PC-3 (cell line): ENCODE results near the gene MYL10. TPM values are rescaled to one million over a fixed set of nuclear protein-coding genes. Genes with fewer than 3 reads are reported as not detected.

Source experiments
- ATAC-seq: fragments of 200-7000 bp; cut with Tn5 transposase; 2 replicates; pipeline ENCODE4 v1.9.1; 2020; ENCODE audit warnings: mild to moderate bottlenecking, moderate library complexity
- BruUV-seq: library from RNA; stranded (reverse); fragments of 400-500 nt; replicated peaks from 2 replicates; lab custom pipeline; 2021; lab: Mats Ljungman, UMichigan
- CTCF ChIA-PET: fragments of 300-600 bp; sonication (Branson Sonifier 250); formaldehyde crosslinking; loops from one replicate; lab custom pipeline; 2022; ENCODE audit warnings: antibody characterized with exemption; lab: Charles Lee
- POLR2A ChIA-PET: fragments of 300-600 bp; sonication (Branson Sonifier 250); formaldehyde crosslinking; loops from one replicate; lab custom pipeline; 2022; ENCODE audit warnings: antibody characterized with exemption; ENCODE audit not compliant: unreplicated experiment; lab: Charles Lee
- DNase-seq: peaks from one replicate; pipeline ENCODE4 v3.0.0-alpha.2; 2015
- H2AFZ ChIP-seq: fragments of 300-600 bp; sonication (generic); 2 replicates; pipeline ENCODE4 v1.6.0; 2016; ENCODE audit warnings: antibody characterized with exemption, low read length
- H3F3A ChIP-seq: fragments of 300-600 bp; sonication (generic); one replicate; pipeline ENCODE4 v1.6.0; 2017; ENCODE audit warnings: antibody characterized with exemption, low read length, control low read depth, mild to moderate bottlenecking; ENCODE audit not compliant: unreplicated experiment
- H3K27ac ChIP-seq: fragments of 300-600 bp; sonication (generic); 2 replicates; pipeline ENCODE4 v1.5.1; 2016; ENCODE audit warnings: mild to moderate bottlenecking, low read length
- H3K27me3 ChIP-seq: fragments of 300-600 bp; sonication (generic); 2 replicates; pipeline ENCODE4 v1.6.1; 2016; ENCODE audit warnings: low read length, mixed read lengths
- H3K36me3 ChIP-seq: fragments of 300-600 bp; sonication (generic); 2 replicates; pipeline ENCODE4 v1.6.1; 2016; ENCODE audit warnings: low read depth, mixed run types, low read length, mixed read lengths
- H3K4me1 ChIP-seq: fragments of 300-600 bp; sonication (generic); 2 replicates; pipeline ENCODE4 v1.5.1; 2016; ENCODE audit warnings: low read length; ENCODE audit not compliant: insufficient read depth
- H3K4me2 ChIP-seq: fragments of 300-600 bp; sonication (generic); 2 replicates; pipeline ENCODE4 v1.6.0; 2016; ENCODE audit warnings: low read length
- H3K4me3 ChIP-seq: fragments of 300-600 bp; sonication (generic); 2 replicates; pipeline ENCODE4 v1.5.1; 2016; ENCODE audit warnings: mild to moderate bottlenecking, low read length, mixed read lengths
- H3K79me2 ChIP-seq: fragments of 300-600 bp; sonication (generic); 2 replicates; pipeline ENCODE4 v1.6.1; 2017; ENCODE audit warnings: low read length, mixed read lengths
- H3K9ac ChIP-seq: fragments of 300-600 bp; sonication (generic); 2 replicates; pipeline ENCODE4 v1.6.0; 2016; ENCODE audit warnings: mild to moderate bottlenecking, low read length
- H3K9me2 ChIP-seq: fragments of 300-600 bp; sonication (generic); replicated peaks from 2 replicates; pipeline ENCODE4 v1.6.1; 2016; ENCODE audit warnings: mixed run types, low read length, mixed read lengths
- H3K9me3 ChIP-seq: fragments of 300-600 bp; sonication (generic); 2 replicates; pipeline ENCODE4 v1.6.1; 2016; ENCODE audit warnings: low read length, mixed read lengths
- H4K20me1 ChIP-seq: fragments of 300-600 bp; sonication (generic); 2 replicates; pipeline ENCODE4 v1.6.1; 2016; ENCODE audit warnings: low read length, mixed read lengths
- CTCF ChIP-seq: fragments of 300-600 bp; sonication (generic); conservative IDR thresholded peaks from 2 replicates; pipeline ENCODE4 v1.5.1; 2017; ENCODE audit warnings: antibody characterized with exemption, low read depth, mild to moderate bottlenecking, low read length
- EZH2 ChIP-seq: fragments of 300-600 bp; sonication (generic); IDR thresholded peaks from one replicate; pipeline ENCODE4 v1.6.1; 2017; ENCODE audit warnings: antibody characterized with exemption, mild to moderate bottlenecking, low read length; ENCODE audit not compliant: unreplicated experiment
- EZH2phosphoT487 ChIP-seq: fragments of 300-600 bp; sonication (generic); IDR thresholded peaks from 2 replicates; pipeline ENCODE4 v1.6.1; 2018; ENCODE audit warnings: mild to moderate bottlenecking, antibody characterized with exemption, low read length, borderline replicate concordance
- intact Hi-C: fragments of 100-400 bp; cut with micrococcal nuclease; formaldehyde crosslinking; loops from 2 replicates; pipeline ENCODE4 v1.9.0; 2023
- total RNA-seq: library from RNA; depleted of rRNA; stranded (reverse); fragments of >200 nt; gene quantifications from 2 replicates; pipeline ENCODE4 v1.2.3, GENCODE V29; 2014

Gene MYL10
- total RNA-seq, 1 experiment from 2014 or later = 0.69 TPM

DNA sequence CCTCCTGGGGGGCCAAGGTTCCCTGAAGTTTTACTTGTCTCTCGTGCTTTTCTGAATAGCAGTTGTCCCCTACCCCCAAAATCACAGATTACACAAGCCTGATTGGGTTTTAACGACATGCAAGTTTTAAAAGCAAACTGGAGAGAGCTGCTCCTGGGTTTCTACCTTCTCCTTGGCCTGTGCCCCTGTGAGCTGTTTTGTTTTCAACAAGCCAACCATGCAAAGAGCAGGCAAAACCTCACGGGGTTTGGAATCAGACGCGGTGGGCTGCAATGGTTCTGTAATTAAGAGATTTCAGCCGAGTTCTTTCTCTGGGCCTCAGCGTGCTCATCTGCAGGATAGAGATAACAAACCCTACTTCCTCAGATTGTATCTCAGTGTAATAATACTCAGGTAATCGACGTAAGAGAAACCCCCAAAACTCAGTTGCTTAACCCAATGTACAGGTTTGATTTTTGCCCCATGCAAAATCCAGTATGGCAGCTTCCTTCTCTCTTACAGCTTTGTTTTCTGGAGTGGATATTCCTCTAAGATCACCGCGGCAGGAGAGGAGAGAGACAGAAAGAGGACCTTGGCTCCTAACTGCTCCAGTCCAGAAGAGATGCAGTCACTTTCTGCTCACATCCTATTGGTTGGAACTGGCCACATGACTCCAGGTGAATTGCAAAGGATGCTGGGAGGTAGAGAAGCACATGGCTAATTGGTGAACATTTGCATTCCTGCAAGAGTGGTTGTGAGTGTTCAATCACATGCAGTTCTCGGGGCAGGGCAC is 42.0 kb downstream of the MYL10 start:
- Histone ChIP-seq H3K9ac (no peak overlapping the region), H3K27me3 (no peaks in the 10 kb centered on the region), H4K20me1 (no peaks in the 10 kb centered on the region), H3K4me3 (no peak overlapping the region), H3F3A (no peaks in the 10 kb centered on the region), H3K36me3 (no peaks in the 10 kb centered on the region), H3K4me1 (no peaks in the 10 kb centered on the region; the same call in 1 of the 2 replicates), H3K27ac (no peak overlapping the region), H3K79me2 (no peaks in the 10 kb centered on the region), H3K9me2 (no peaks in the 10 kb centered on the region), H3K4me2 (no peak overlapping the region), H3K9me3 (no peaks in the 10 kb centered on the region), H2AFZ (no peak overlapping the region)
- ChIA-PET CTCF (no interaction called here), POLR2A (no interaction called here)
- ATAC-seq = no peak
- BruUV-seq = no TSS peak
- intact Hi-C loops = no loop called here
- no peak for DNase-seq
- no peak for TF ChIP-seq EZH2
- no peak for TF ChIP-seq CTCF
- no peak for TF ChIP-seq EZH2phosphoT487

DNA sequence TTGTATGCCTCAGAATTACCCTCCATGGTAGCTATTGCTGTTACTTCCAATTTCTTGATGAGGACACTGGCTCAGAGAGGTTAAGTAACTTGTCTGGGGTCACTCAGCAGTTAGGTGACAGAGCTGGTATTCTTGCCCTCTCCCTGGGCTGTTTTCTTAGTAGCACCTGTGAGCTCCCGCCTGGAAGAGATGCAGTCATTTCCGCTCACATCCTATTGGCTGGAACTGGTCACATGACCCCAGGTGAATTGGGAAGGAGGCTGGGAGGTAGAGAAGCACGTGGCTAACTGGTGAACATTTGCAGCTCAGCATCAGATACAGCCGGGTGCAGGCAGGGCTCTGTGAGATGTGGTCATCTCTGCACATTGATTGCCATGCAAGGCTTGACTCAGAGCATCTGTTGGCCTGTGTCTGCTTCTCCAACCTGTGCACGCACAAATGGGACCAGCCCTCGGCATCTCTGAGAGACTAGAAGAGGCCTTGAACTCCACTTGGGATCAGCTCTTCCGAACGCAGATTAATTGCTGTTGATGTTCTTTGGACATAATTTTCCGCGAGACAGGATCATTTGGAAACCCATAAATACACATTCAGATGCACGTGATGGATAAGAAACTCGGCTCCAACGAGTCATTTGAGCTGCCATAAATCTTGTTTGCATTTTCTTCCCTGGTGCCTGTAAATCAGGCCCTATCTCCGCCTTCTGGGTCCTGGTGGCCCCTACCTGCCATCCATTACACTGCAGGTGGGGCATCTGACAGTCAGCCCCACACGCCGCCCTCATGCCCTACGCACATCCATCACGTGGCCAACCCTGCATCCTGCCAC is 42.8 kb downstream of the MYL10 start:
- CTCF ChIA-PET = no interaction called here
- TF ChIP-seq CTCF (no peak), EZH2 (no peak), EZH2phosphoT487 (no peak)
- H3K4me1 ChIP-seq = no peaks in the 10 kb centered on the region; the same call in 1 of the 2 replicates
- no peak overlapping the region for H3K9ac ChIP-seq
- H3K4me3 ChIP-seq = no peak overlapping the region
- no peak overlapping the region for H3K4me2 ChIP-seq
- no peak for ATAC-seq
- DNase-seq = no peak
- no peaks in the 10 kb centered on the region for H3K36me3 ChIP-seq
- no peaks in the 10 kb centered on the region for H4K20me1 ChIP-seq
- BruUV-seq = no TSS peak
- POLR2A ChIA-PET = no interaction called here
- intact Hi-C loops = no loop called here
- H3K27ac ChIP-seq = no peak overlapping the region
- H2AFZ ChIP-seq = no peak overlapping the region
- H3F3A ChIP-seq = no peaks in the 10 kb centered on the region
- no peaks in the 10 kb centered on the region for H3K79me2 ChIP-seq
- H3K27me3 ChIP-seq = no peaks in the 10 kb centered on the region
- H3K9me3 ChIP-seq = no peaks in the 10 kb centered on the region
- no peaks in the 10 kb centered on the region for H3K9me2 ChIP-seq
